ENCODE results near the gene ZBTB17.

The ZBTB17 gene

DNA sequence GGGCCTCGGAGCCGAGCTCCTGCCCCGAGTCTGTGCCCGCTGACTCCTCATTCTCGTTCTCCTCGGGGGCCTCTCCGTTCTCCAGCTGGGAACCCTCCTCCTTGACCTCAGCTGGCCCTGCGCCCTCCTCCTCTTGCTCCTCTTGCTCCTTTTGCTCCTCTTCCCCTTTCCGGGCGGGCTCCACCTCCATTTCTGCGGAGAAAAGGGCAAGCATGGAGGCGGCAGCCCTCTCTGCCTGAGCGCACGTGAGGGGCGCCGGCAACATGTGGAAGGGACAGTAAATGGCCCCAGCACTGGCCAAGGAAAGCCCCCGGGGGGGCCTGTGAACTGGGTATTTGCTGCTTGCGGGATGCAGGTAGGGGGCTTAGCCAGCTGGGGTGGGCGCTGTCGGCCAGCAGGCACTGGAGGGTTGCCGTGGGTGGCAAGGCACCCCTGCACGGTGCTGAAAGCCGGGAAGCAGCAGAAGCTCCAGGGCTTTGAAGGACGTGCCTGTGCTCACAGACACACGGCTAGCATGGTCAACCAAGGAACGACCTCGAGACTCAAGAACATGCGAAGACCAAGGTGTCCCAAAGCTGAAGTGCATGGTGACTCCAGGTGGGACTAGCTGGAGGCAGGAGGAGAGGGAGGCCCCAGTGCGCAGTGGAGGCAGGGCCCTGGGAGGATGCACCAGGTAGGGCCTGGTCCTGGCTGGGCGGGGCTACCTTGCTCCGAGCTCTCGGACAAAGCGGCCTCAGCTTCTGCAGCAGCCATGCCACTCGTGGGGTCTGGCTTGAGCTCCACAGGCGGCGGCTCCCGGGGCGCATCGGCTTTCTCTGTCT is 30.7 kb downstream of the ZBTB17 start:
- DNase-seq: no peak

DNA sequence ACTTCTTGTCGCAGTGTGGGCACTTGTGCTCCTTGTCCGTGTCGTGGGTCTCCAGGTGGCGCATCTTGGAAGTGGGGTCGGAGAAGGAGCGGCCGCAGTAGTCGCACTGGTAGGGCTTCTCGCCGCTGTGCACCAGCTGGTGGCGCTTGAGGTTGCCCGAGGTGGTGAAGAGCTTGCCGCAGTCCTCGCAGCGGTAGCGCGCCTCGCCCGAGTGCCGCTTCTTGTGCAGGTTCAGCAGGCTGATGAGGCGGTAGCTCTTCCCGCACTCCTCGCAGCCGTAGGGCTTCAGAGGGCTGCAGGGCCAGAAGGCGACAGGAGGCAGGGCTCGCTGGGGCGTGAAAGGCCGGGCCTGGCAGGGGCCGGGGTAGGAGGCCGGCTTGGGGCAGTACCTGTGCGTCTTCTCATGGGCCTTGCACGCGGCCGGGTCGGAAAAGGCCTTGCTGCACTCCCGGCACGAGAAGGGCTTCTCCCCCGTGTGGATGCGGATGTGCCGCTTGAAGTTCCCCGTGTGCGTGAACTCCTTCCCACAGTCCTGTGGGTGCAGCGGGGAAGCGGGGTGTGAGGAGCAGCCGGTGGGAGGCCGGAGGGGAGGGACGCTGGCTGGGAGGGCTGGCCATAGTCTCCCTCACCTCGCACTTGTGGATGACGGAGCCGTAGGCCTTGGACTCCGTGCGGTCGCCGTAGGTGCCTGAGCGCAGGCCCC is 31.4 kb downstream of the ZBTB17 start:
- no peak for DNase-seq

DNA sequence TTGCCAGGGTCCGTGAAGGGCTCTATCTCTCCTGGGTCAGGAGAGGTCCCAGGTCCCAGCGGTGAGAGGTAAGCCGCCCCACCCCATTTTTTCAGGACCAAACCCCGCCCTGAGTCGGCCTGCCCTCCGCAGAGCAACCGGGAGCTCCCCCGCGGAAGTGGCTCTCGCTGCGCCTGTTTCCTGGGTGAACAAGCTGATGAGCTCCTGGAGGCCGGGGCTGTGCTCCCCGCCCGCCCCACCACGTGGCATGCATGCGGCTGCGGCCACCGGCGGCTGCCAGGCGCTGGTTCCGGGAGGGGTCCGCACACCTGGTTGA is 32.0 kb downstream of the ZBTB17 start:
- no peak for DNase-seq

DNA sequence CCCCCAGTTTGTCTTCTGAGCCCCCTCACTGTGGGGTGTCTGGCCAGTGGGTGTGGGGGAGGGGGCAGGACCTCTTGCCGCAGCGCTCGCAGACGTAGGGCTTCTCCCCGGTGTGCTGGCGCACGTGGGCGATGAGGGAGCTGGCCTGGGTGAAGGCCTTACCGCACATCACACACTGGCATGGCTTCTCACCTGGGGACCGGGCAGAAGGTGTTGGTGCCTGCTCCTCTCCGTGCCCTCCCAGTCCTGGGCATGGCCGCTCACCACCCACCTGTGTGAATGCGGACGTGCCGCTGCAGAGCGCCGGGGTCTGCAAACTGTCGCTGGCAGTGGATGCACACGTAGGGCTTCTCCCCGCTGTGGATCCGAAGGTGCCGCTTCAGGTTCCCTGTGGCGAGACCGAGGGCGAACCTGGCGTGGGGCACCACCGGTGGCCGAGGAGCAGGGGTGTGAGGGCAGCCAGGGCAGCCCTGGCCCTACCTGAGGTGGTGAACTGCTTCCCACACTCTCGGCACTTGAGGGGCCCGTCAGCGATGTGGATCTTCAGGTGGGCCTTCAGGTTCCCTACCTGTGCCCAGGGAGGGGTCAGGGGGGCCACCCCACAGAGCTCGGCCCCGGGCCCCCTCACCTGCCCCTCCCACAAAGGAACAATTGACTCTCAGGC is 32.4 kb downstream of the ZBTB17 start:
- DNase-seq: no peak

DNA sequence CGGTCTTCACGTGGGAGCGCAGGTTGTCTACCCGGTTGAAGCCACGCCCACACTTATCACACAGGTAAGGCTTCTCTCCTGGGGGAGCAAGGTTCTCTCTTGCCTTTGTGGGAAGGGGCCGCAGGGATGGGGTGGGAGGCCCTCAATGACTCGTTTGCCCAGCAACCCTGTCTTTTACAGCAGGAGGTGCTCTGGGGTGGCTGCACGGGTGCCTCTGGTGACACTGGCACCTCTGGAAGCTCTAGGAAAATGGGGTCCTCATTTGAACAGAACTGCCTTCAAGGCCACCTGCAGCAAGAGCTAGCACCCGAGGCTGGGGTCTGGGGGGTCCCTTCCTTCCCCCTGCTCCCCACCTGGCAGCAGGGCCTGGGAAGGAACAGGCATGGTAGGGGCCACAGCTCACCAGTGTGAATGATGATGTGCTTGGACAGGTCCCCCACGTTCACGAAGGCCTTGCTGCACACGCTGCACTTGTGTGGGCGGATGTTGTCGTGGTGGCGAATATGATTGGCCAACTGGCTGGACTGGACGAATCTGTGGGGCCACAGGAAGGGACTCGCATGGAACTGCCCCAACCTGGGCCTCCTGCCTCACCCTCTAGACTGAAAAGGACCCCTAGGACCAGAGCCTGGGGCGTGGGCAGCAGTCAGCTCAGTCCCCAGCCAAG is 33.1 kb downstream of the ZBTB17 start:
- DNase-seq: no peak

DNA sequence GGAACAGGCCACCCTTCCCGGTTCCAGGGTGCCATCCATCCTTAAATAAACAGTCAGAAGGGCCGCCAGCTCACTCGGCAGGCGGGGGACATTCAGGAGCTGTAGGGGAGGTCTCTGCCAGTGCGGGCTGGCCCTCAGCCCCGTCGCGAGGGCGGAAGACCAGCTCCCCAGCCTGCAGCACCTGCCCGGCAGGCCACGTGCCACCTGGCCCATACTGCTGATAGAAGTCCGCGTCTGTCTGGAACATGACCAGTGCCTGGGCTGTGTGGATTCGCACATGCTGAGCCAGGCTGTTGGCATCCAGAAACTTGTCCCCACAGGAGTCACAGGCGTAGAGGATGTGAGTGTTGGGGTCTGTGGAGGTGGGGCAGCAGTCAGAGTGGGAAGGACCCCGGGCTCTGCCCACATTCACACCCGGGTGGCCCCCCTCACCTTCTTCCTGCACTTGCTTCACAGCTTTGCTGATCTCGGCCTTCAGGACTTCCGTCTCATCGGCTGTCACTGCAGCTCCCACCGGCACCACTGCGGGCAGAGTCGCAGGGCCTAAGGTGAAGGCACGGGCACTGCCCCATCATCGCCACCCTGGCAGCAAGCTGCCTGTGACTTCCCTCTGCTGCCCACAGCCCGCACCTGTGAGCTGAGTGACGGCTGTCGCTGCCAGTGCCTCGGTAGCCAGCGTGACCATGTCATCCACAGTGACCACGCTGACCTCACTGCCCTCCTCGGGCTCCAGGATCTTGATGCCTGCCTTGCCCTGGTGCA is 33.8 kb downstream of the ZBTB17 start:
- no peak for DNase-seq

DNA sequence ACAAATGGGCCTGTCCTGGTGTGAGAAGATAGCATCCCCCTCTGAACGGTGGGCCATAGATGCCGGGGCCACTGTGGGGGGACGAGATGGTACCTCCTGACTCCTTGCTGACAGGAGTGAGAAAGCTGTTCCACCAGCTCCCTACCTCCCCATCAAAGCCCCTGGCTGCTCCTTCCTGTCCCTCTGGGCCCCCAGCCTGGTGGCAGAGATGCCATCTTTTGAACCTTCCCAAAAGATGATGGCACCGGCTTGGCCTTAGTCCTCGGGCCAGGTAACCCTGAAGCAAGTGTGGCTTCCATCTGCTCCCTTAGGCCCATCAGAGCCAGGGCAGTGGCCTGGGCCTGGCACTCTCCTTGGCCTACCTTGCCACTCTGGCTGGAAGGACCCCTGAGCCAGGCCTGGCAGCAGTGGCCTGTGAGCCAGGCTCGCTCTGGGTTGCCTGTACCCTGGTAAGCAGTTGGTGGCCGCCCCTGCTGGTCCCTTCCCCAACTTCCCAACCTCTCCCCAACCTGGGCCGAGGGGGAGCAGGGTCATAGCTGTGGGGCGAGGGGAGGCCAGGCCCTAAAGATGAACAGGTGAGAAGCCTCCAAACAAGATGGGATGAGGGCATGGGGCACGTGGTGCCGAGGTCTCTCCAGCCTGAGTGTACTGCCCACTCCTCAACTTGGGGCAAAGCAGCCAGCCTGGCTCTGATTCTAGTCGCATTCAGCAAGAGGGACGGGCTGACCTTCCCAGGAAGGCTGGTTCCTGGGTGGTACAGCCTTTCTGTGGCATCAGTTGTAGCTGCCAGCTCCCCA is 34.7 kb downstream of the ZBTB17 start:
- DNase-seq: no peak

DNA sequence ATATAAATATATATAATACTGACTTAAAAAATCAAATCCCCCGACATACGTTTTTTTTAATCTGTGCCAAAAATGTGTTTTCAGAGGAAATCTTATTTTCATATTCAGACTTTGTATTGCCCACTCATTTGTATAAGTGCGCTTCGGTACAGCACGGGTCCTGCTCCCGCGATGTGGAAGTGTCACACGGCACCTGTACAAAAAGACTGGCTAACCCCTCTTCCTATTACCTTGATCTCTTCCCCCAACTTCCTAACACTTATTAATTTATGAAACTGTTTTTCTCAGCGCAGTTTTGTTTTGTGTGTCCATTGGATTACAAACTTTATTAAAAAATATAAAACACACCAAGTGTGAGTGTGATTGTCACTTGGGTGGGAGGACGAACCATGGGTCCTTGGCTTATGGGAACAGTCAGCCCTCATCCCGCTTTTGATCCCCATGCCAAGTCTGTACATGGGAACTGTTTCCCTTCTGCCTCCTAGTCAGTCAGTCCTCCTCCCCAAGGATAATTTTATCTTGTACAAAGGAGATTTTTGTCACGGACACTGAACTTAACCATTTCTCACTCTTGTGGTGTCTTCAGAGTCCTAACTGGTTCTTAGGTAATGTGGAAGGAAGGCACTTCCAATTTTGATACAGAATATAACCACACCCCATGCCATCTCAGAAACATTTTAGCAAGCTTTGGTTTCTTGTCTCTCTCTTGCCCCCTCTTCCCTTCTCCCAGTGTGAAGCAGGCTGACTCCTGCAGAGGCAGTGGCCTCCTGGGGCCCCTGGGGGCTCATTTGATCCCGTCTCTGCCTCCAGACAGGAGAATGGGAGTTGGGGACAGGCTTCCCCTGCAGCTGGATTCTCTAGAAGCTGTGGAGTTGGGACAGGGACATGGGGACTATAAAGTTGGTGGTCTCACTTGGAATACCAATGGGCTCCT is 35.5 kb downstream of the ZBTB17 start:
- no peak for DNase-seq

DNA sequence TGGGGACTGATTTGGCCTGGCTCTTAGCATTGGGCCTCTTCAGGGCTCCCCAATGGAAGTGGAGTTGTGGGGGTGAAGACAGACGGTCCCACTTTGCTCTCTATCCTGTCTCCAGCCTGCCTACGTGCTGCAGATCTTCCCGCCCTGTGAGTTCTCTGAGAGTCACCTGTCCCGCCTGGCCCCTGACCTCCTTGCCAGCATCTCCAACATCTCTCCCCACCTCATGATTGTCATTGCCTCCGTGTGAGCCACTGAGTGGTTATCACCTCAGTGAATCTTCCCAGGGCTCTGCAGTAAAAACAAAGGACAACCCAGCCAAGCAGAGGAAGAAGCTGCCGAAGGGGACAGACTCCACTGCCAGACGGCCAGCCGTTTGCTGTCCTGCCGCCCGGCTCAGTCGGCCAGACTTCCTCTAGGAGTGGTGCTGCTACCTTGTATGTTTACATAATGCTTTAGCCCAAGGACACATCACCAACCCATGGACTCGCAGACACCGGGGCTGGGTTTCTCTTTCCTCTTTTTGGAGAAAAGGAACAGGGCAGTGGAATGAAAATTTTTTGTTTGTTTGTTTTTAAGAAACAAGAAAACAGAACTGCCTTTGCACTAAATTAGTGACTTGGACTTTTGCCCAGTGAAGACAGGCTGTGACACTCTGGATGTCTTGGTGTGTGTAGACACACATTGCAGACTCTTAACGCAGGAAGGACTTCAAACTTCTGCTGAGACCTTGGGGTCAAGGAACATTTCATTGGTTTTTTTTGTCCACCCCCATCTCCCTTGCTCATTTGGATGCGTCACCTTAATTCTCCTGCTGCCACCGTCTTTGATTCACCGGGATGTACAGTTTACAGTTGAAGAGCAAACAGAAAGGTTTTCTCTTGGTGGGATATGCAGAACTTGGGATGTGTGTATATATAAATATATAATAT is 36.5 kb downstream of the ZBTB17 start:
- DNase-seq: no peak

DNA sequence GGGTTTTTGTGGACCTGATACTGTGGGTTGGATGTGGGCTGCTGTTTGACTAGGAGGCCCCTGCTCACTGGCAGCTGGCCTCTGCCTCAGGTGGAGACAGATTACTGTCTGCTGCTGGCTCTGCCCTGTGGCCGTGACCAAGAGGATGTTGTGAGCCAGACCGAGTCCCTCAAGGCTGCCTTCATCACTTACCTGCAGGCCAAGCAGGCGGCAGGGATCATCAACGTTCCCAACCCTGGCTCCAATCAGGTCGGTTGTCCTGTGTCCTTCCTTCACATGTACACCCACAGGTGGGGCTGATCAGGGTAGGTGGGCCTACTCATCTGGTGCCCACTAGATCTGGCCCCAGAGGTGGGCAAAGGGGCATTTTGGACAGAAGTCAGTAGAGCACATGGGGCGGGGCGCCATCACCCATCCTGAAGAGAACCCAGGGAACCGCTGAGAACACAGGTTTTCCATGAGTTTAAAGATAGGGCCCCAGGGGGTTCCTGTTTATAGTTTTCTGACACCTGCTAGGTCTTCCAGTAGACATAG is 37.2 kb downstream of the ZBTB17 start:
- no peak for DNase-seq

DNA sequence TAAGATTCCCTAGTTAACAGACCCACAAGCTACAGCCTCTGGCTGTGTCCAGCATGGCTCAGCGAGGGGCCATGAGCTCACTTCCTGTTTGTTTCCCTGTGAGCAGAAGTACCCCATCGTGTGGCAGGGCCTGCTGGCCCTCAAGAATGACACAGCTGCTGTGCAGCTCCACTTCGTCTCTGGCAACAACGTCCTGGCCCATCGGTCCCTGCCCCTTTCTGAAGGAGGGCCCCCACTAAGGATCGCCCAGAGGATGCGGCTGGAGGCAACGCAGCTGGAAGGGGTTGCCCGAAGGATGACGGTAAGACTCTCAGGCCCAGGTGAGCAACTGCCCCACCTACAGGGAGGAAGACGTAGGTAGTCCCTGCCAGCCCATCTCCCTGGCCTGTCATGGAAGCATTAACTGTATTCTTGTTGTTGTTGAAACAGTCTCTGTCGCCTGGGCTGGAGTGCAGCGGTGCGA is 38.2 kb downstream of the ZBTB17 start:
- no peak for DNase-seq

DNA sequence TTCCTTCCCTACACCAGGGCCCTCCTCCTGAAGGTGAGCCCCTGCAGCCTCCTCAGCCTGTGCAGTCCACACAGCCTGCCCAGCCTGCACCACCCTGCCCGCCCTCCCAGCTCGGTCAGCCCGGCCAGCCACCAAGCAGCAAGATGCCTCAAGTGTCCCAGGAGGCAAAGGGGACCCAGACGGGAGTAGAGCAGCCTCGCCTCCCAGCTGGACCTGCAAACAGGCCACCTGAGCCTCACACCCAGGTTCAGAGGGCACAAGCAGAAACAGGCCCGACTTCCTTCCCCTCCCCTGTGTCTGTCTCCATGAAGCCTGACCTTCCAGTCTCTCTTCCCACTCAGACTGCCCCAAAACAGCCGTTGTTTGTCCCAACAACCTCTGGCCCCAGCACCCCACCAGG is 38.8 kb downstream of the ZBTB17 start:
- no peak for DNase-seq

DNA sequence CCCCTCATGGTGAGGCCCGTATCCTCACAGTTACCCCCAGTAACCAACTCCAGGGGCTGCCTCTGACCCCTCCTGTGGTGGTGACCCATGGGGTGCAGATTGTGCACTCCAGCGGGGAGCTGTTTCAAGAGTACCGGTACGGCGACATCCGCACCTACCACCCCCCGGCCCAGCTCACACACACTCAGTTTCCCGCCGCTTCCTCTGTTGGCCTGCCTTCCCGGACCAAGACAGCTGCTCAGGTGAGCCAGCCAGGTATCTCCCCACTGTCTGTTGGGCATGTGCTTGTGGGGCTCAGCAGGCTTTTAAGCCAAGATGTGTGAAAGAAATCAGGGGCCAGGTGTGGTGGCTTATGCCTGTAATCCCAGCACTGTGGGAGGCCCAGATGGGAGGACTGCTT is 39.9 kb downstream of the ZBTB17 start:
- DNase-seq: no peak

DNA sequence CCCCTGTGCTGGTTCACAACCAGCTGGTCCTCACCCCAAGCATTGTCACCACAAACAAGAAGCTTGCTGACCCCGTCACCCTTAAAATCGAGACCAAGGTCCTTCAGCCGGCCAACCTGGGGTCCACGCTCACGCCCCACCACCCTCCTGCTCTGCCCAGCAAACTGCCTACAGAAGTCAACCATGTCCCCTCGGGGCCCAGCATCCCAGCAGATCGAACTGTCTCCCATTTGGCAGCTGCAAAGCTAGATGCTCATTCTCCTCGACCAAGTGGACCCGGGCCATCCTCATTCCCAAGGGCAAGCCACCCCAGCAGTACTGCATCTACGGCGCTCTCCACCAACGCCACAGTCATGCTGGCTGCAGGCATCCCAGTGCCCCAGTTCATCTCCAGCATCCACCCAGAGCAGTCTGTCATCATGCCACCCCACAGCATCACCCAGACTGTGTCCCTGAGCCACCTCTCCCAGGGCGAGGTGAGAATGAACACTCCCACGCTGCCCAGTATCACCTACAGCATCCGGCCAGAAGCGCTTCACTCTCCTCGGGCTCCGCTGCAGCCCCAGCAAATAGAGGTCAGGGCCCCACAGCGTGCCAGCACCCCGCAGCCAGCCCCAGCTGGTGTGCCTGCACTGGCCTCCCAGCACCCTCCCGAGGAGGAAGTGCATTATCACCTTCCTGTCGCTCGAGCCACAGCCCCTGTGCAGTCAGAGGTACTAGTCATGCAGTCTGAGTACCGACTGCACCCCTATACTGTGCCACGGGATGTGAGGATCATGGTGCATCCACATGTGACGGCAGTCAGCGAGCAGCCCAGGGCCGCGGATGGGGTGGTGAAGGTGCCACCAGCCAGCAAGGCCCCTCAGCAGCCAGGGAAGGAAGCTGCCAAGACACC is 40.6 kb downstream of the ZBTB17 start:
- no peak for DNase-seq

DNA sequence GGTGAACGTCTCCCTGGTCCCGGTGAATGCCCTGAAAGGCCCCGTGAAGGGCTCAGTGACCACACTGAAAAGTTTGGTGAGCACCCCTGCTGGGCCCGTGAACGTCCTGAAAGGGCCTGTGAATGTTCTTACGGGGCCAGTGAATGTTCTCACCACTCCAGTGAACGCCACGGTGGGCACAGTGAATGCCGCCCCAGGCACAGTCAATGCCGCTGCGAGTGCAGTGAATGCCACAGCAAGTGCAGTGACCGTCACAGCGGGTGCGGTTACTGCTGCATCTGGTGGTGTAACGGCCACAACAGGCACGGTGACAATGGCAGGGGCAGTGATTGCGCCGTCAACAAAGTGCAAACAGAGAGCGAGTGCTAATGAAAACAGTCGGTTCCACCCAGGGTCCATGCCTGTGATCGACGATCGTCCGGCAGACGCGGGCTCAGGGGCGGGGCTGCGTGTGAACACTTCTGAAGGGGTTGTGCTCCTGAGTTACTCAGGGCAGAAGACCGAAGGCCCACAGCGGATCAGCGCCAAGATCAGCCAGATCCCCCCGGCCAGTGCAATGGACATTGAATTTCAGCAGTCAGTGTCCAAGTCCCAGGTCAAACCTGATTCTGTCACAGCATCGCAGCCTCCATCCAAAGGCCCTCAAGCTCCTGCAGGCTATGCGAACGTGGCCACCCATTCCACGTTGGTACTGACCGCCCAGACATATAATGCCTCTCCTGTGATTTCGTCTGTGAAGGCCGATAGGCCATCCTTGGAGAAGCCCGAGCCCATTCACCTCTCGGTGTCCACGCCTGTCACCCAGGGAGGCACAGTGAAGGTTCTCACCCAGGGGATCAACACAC is 41.5 kb downstream of the ZBTB17 start:
- DNase-seq: no peak

DNA sequence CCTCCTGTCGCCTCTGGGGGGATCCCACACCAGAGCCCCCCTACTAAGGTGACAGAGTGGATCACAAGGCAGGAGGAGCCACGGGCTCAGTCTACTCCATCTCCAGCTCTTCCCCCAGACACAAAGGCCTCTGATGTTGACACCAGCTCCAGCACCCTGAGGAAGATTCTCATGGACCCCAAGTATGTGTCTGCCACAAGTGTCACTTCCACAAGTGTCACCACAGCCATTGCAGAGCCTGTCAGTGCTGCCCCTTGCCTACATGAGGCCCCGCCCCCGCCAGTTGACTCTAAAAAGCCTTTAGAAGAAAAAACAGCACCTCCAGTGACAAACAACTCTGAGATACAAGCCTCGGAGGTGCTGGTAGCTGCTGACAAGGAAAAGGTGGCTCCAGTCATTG is 42.2 kb downstream of the ZBTB17 start:
- no peak for DNase-seq

DNA sequence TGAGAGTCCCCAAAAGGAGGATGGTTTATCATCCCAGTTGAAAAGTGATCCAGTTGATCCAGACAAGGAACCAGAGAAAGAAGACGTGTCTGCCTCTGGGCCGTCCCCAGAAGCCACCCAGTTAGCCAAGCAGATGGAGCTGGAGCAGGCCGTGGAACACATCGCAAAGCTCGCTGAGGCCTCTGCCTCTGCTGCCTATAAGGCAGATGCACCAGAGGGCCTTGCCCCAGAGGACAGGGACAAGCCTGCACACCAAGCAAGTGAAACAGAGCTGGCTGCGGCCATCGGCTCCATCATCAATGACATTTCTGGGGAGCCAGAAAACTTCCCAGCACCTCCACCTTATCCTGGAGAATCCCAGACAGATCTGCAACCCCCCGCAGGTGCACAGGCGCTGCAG is 43.3 kb downstream of the ZBTB17 start:
- no peak for DNase-seq
